ENCODE measurements around the gene SMYD2.

The SMYD2 gene

DNA sequence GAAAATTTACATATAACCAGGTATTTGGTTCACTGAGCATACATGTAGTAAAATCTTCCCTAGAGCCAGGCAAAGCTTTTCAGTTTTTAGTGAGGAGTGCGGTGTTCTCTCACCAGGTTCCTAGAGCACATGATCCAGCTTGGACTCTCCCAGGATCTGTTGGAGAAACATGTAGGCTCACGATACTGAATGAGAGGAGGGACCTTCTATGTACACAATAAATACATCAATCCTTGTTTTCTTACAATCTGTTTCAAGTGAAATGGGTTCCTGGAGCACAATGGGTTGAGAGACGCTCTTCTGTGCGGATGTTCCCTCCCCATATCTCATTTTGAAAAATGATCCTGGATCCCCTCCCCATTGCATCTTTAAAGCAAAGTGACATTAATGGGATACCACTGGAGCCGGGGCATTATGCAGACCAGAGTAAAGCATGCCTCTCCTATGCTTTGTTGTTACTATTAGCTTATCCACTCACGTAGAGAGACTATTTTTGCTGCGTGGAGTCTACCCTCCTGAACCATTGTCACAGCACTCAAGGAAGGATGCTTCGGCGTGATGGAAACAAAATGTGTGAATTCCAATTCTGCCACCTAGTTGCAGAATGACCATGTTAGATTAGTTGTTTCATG, 19.3 kb downstream of the SMYD2 start:
- DNase-seq, result no peak

DNA sequence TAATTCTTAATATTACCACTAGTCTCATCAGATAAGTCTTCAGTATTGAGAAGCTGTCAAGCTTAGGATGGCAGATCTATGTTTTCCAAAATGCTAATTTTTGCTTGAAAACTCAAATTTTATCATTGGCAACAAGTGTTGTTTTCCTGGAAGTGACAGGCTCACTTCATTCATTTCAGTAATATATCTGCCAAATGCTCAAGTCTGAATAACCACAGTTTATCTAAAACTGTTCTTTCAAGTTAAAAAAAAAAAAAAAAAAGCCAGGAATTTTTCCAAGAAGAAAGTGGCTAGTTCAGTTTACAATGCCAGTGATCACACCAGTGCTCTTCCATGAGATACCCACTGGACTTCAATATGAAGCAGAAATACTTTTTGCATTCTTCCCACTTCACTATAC, 20.6 kb downstream of the SMYD2 start:
- no peak for DNase-seq

GRCh38 chr1:214303141-214303930, 22.4 kb downstream of the SMYD2 start:
- peak in 27 of 56 donors; percentile 2 to 54 (median 23) for DNase-seq

DNA sequence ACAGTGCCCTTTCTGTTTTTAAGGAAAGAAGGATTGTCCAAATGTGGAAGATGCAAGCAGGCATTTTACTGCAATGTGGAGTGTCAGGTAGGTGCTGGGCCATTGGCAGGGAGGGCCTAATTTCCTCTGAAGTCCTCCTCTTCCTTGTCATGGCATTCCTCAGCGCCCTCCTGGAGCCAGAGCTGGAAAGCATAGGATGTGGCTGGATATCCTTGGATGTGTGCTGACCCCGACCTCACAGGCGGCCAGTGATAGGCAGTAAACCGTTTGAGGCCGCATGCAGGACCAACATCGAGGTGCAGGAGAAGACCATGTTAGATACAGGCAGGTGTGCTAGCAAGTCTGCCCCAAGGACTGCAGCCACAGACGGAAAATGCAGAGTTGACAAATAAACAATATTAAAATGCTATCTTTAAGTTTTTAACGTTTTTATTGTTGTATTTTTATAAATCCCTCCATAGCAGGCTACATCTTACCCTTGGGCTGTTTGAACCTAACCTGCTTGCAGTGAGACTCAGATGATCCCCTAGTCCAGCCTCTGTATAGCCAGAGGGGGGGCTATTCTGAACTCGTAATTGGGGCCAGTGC, 24.3 kb downstream of the SMYD2 start:
- DNase-seq, result no peak

DNA sequence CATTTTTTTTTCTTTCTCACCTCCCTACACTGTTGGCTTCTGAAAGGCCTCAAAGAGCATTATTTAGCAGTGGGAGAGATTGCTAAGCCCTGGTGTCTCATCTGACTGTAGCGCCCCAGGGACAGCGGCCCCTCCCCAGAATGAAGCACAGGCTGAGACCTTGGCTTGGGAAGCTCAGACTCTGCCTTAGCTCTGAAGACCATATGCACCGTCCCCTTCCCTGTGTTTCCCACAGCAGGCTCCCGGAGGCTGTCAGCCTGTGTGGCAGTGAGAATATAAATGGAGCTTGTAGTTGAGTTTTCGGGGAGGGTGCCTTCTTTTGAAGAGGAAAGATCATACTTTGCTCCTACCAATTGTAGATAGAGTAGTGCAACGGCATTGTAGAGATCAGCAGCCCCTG, 25.3 kb downstream of the SMYD2 start:
- DNase-seq, result no peak

DNA sequence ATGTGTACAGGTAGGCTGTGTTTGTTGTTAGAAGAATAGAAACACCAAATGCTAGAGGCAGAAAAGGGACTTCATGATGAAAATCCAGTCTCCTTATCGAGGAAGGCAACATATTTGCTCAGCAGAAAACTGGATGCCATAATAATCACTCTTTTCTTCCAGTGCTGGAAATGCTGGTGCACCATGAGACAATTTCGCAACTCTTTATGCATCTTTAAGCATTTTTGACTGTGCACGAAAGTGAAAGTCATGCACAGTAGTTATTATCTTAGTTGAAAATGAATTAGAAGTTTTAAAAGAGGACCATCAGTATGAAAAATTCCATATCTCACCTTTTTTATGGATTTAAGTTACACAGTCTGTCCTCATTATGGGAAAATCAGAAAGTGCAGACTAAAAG, 29.1 kb downstream of the SMYD2 start:
- DNase-seq, result no peak

DNA sequence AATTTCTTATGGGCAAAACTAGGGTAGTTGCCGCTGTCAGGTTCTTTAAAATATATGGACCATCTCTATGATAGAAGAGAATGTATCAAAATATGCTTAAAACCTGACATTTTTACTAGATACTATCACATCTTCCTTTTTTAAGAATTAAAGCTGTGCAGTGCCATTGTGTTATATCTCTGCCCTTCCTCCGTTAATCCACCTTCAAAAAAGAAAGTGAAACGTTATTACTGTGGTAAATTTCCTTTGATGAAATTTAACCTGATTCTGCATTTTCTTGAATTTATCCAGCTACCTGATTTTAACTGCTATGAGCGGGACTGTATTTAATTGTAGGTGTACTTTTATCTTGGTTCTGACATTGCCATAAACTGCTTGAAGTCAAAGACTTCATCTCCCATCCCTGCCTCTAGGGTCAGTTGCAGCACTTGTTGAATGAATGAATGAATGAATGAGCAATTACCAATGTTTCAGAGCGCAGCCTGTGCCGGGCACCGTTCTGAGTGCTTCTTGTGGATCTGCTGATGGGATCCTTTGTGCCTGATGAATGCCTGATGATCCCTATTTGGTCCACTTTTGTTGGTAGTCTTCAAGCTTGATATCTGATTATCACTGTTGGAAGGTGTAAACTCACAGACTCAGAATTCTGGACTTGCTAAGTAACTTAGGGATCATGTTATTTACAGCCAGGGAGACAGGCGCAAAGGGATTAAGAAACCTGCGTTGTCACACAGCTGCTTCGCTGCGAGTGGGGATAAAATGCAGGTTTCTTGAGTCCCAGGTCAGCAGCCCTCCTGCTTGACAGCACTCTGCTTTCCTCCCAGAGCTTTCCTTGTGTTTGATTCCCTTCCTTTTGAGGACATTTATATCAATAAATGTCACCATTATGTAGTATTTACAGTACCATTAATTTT, 30.1 kb downstream of the SMYD2 start:
- DNase-seq, result no peak

DNA sequence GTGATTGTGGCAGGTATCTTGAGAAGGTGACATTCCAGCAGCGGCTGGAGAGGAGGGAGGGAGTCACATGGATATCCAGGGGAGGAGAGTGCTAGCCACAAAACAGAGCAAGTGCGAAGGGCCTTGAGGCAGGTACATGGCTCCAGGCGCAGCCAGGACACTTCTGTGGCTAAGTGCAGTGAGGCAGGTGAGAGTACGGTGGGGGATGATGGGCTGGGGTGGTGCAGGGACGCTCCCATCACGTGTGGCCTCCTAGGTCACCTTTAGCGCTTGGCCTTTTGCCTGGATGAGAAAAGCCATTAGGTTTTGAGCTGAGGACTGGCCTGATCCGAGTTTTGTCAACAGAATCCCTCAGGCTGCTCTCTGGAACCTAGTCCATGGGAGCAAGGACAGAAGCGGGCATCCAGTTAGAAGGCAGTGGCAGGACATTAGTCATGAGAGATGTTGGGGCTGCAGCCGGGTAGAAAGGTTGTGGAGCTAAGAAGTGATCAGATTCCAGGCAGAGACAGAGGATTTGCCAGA, 31.6 kb downstream of the SMYD2 start:
- no peak for DNase-seq

DNA sequence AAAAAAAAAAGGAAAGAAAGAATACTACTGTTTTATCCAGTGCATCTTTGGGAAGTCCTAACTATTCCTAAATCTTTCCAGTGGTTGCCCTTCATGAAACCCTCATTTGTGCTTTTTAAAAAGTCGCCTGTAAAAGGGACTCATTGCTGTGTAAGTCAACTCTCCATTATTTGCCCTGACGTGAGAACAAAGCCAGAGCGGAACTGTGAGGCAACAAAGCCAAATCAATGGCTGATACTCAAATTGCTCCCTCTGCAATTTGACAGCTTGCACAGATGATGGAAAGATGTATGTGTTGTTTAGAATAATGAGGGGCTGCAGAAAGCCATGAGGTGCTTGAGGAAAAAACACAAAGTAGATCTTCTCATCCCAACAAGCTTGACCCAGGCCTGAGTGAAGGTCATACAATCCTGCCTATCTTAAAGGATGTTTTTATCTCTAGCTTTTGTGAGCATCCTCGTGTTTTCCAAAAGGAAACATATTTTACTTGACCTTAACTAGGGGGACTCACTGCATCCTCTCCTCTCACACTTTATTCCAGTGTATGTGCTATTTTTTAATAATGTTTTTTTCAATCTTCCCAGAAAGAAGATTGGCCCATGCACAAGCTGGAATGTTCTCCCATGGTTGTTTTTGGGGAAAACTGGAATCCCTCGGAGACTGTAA, 33.4 kb downstream of the SMYD2 start:
- DNase-seq, result no peak

DNA sequence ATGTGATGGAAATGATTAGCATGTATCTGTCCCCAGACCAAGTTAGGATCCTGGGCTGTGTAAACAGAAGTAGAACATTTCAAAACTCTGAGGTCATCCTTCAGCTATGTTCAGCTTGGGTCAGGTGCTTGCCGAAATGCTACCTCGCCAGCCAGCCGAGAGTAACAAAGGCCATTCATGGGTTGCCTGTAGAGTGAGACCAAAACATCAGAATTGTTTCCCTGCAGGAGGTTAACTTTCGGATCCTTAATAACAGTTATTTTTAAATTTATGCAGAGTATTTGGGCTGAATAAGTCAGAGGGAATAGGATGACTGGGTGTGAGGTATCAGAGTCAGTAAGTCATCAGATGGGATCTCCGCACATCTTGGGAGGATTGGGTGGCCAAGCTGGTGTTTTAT, 35.6 kb downstream of the SMYD2 start:
- DNase-seq, result no peak

DNA sequence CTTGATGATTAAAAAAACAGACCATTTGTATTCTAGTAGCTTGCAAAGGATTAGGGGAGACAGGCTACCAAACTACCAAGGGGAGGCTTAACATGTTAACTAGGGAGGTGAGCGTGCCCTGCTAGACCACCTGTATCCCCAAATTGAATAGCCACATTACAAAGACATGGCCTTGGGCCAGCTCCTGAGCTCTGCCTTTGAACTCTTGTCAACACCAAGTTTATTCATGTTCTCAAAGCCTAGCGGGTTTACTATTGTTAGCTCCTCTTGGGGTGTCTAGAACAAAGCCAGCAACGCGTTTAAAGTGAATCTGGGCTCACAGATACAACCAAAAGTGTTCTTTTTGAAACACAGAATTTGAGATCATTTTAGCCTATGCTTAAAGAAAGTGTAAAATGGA, 36.3 kb downstream of the SMYD2 start:
- no peak for DNase-seq

- DNase-seq, result no peak
These were observed 36.8 kb downstream of the SMYD2 start for GRCh38 chr1:214317734-214318133.

DNA sequence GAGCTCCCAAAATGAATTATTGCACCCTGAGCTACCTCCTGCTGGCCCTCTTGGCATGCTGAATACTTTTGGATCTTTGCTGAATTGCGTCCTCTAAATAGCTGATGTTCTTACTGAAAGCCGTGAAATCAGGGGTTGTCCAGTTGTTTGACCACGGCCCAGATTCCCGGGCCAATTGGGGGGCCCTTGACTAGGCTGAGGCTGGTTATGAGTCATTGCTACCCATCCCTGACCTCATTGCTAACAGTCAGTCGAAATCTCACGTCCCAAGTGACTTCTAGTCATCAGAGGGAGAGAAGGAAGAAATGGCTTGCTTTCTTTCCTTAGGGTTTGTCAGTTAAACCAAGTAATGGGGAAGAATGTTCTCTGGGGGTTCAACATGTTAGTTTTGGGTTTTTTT, 37.4 kb downstream of the SMYD2 start:
- no peak for DNase-seq

DNA sequence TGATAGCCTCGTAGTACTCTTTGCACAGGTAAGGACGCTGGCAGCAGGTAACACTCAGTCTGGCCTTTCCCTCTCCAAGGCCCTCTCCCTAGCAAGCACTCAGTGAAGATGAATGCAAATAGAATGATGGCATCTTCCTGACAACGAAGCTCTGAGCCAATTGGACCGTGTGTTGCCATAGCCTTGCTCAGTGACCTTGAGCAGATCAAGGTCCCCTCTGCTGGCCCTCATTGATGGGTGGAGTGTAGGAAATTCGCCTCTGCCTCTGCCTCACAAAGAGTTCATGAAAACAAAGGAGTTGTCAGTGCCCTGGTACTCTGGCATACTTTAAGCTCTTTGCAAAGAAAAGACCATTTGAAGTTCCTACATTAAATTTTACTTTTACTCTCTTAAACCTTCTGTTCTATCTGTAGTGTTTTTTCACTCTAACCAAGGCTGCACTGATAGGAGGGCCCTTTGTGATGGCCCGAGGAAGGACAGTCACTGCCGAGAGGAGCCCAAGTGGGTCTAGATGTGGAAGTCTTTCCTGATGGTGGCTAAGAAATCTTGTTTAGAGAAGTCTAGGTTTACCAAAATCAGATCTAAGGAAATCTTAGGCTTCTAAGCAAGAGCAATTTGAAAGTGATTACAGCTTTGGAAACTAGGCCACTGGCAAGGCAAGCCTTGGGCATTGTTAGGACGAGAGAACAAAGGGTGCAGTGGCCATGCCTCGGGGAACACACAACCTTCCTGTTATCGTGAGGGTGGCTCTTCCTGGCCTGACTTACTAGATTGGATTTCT, 38.2 kb downstream of the SMYD2 start:
- no peak for DNase-seq

DNA sequence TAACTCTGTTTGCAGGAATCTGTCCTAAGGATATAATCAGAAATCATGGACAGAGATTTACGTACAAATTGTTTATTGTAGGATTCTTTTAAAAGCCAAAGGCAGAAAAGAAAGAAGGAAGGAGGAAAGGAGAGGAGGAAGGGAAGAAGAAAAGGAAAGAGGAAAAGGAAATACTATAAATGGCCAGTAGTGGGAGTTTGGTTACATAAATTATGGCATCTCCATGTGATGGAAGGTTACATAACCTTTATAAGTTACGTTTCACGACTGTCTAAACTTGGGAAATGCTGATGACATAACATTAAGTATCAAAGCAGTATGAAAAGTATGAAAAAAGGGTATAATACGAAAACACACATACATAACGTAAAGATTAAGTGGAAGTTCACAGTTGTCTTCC, 39.0 kb downstream of the SMYD2 start:
- no peak for DNase-seq

DNA sequence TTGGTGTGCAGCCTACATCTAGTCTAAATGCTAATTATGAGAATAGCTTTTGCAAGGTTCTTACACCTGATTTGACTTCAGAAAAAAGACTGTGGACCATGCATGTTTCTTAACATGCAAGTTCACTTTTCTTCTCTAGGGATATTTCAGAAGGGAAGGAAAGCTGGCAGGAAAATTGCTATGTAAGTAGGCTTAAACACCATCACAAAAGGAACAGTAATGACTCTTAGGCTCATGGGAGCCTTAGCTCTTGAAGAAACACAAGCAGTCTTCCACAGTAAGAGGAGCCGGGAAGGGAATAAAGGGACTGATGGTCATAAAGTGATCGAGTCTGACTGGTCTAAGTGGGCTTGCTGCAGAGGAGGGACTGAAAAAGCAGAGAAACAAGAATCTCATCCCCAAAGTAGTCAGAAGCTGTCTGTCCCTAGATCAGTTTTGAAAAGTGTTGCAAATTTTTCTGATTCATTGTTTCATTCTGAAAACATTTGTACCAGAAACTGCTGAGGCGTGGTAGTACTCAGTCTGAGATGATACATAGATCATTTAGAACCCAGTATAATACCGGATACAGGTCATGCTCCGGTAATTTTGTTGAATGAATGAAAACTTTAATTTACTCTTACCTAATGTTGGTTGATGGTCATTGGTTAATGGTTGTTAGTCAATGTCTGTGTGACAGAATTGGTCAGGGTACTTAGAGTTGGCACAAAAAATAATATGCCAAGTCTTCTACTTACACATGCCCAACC, 40.9 kb downstream of the SMYD2 start:
- no peak for DNase-seq

DNA sequence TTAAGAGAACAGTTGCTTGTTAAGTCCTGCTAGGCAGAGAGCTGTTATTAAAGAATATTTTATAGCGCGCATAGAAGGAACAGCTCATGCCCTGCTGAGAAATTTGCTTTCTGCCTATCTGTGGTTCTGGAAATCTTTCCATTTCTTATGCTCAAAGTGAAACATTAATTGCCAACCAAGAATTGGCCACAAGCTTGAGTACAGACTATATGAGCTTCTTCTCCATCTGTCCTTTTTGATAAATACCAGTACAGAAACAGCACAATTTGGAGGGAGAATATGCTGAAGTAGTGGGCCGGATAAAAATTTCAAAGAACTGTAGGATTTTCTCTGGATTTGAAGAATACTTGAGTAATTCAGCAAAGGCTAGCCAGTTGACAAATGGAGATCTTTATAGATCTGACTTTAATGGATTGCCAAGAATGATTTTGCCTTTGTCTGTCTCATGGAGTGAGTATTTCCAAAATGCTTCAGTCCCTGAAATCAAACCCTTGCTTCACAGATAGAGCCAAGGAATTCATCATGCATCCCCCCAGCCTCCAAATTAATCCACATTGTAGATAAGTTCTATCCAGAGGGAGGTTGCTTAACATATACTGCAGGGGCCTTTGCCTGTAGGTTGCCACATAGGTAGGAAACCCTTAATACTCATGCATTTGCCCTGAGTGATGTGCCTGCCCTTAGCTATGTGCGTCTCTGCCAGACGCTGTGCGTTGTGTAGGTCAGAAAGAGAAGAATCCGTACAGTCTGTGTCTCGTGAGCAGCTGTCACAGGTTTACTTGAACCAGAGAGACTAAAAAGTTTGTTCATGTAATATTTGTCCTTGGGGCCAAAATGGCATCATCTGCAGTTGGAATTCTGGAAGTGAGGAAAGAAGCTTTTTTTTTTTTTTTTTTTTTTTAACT, 44.2 kb downstream of the SMYD2 start:
- DNase-seq, result no peak

DNA sequence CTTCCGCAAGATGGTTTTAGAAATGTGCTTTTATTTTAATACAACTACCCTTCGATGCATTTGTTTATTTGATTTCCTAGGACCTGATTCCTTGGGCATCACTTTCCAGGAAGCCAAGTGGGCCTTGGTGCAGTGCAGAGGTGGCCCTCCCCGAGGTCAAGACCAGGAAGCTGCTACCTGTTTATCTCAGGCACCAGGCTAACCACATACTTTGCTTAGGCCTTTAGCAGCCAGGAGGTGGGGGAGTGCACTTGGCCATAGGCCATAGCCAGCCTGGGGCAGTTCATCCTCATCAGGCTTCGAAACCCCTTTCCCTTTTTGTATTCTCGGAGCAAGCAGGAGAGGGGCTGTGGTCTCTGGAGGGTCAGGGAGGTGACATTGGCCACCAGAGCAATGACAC, 45.4 kb downstream of the SMYD2 start:
- DNase-seq, result no peak
